ENCODE data around the gene LMLN.

LMLN gene

GRCh38 chr3:198018416-198018815 lies 58.4 kb downstream of the LMLN start:
- TF ChIP-seq CTCF (conservative IDR thresholded peaks at IDR 0.05; ENCODE audit: low read depth, low read length), result no peak
- DNase-seq (ENCODE audit: low read depth), result no peak
- H3K4me3 ChIP-seq (ENCODE audit: low read length), result no peak overlapping the region

- no peak overlapping the region for H3K4me3 ChIP-seq (ENCODE audit: low read length)
- no peak for DNase-seq (ENCODE audit: low read depth)
- TF ChIP-seq CTCF (conservative IDR thresholded peaks at IDR 0.05; ENCODE audit: low read depth, low read length), result no peak
Observed at GRCh38 chr3:198019115-198019514, 59.1 kb downstream of the LMLN start.

- H3K4me3 ChIP-seq (ENCODE audit: low read length), result no peak overlapping the region
- TF ChIP-seq CTCF (conservative IDR thresholded peaks at IDR 0.05; ENCODE audit: low read depth, low read length), result no peak
- DNase-seq (ENCODE audit: low read depth), result no peak
Observed at GRCh38 chr3:198021320-198021719, 61.3 kb downstream of the LMLN start.

GRCh38 chr3:198022604-198023003 lies 62.6 kb downstream of the LMLN start:
- no peak for TF ChIP-seq CTCF (conservative IDR thresholded peaks at IDR 0.05; ENCODE audit: low read depth, low read length)
- no peak for DNase-seq (ENCODE audit: low read depth)
- H3K4me3 ChIP-seq (ENCODE audit: low read length), result no peak overlapping the region

GRCh38 chr3:198025644-198026043 lies 65.6 kb downstream of the LMLN start:
- DNase-seq (ENCODE audit: low read depth), result no peak
- H3K4me3 ChIP-seq (ENCODE audit: low read length), result no peak overlapping the region
- no peak for TF ChIP-seq CTCF (conservative IDR thresholded peaks at IDR 0.05; ENCODE audit: low read depth, low read length)

GRCh38 chr3:198026620-198027019 lies 66.6 kb downstream of the LMLN start:
- no peak for DNase-seq (ENCODE audit: low read depth)
- no peak for TF ChIP-seq CTCF (conservative IDR thresholded peaks at IDR 0.05; ENCODE audit: low read depth, low read length)

GRCh38 chr3:198027045-198027798 lies 67.2 kb downstream of the LMLN start:
- no peak for TF ChIP-seq CTCF (conservative IDR thresholded peaks at IDR 0.05; ENCODE audit: low read depth, low read length)

More at GRCh38 chr3:198026620-198027019, 66.6 kb downstream of the LMLN start:
- no peak overlapping the region for H3K4me3 ChIP-seq (ENCODE audit: low read length)

More at GRCh38 chr3:198027045-198027798, 67.2 kb downstream of the LMLN start:
- no peak overlapping the region for H3K4me3 ChIP-seq (ENCODE audit: low read length)
- no peak for DNase-seq (ENCODE audit: low read depth)
